ENCODE measurements around the gene ACAA1. TPM values are rescaled to one million over a fixed set of nuclear protein-coding genes. Genes with fewer than 3 reads are reported as not detected.
A peak's percentile ranks its signal among the peaks of the same experiment; 100 is the strongest.

ACAA1 gene
- total and polyA plus RNA-seq, 2 of the 13 experiments (the other 11 are each of a cell fraction or from before 2014, with no cell fraction given), result 60.8 to 188 TPM

GRCh38 chr3:38133557-38134405 is 3.1 kb downstream of the ACAA1 start (continued):
- TF ChIP-seq ZNF205 (CRISPR knock-in tag; IDR thresholded peaks at IDR 0.05) (peak; percentile 70), TBP (CRISPR knock-in tag; IDR thresholded peaks at IDR 0.05) (no peak), ZMAT5 (CRISPR knock-in tag; IDR thresholded peaks at IDR 0.05; ENCODE audit: borderline replicate concordance, low read depth) (no peak), MATR3 (CRISPR knock-in tag; IDR thresholded peaks at IDR 0.05) (no peak), PHF5A (CRISPR knock-in tag; IDR thresholded peaks at IDR 0.05; ENCODE audit: low read depth, unreplicated experiment) (peak; percentile 76), ZNF484 (CRISPR knock-in tag; IDR thresholded peaks at IDR 0.05; ENCODE audit: borderline replicate concordance, low read depth) (no peak), NFATC3 (CRISPR knock-in tag; IDR thresholded peaks at IDR 0.05) (no peak), RARG (CRISPR knock-in tag; IDR thresholded peaks at IDR 0.05; ENCODE audit: low read depth) (no peak), ZNF644 (CRISPR knock-in tag; IDR thresholded peaks at IDR 0.05; ENCODE audit: low read depth) (peak; percentile 91; the same call in 1 of the 2 replicates), MYPOP (CRISPR knock-in tag; IDR thresholded peaks at IDR 0.05) (peak; percentile 72), ZNF138 (CRISPR knock-in tag; IDR thresholded peaks at IDR 0.05; ENCODE audit: low read depth) (no peak), TP53 (CRISPR knock-in tag; conservative IDR thresholded peaks at IDR 0.05) (no peak), ZNF629 (CRISPR knock-in tag; conservative IDR thresholded peaks at IDR 0.05) (no peak), IRF9 (CRISPR knock-in tag; IDR thresholded peaks at IDR 0.05; ENCODE audit: borderline replicate concordance) (no peak), MXD1 (CRISPR knock-in tag; IDR thresholded peaks at IDR 0.05) (no peak), TFDP2 (CRISPR knock-in tag; IDR thresholded peaks at IDR 0.05) (peak; percentile 41; the same call in 1 of the 2 replicates), KLF16 (CRISPR knock-in tag; IDR thresholded peaks at IDR 0.05) (peak in 1 of 2 experiments; percentile 66; a peak in 2 of 4 replicates), ZNF510 (CRISPR knock-in tag; IDR thresholded peaks at IDR 0.05; ENCODE audit: low read depth) (no peak), MTF2 (CRISPR knock-in tag; IDR thresholded peaks at IDR 0.05; ENCODE audit: borderline replicate concordance) (no peak), EP300 (IDR thresholded peaks at IDR 0.05; ENCODE audit: low read depth in 2 of 2, low read length in 2 of 2) (peak in 1 of 2 experiments; percentile 94; a peak in 3 of 4 replicates), EP300 (CRISPR knock-in tag; IDR thresholded peaks at IDR 0.05; ENCODE audit: borderline replicate concordance) (peak; percentile 84), HIC2 (CRISPR knock-in tag; IDR thresholded peaks at IDR 0.05; ENCODE audit: low read depth) (no peak; the same call in 1 of the 2 replicates), RBM22 (optimal IDR thresholded peaks at IDR 0.05; ENCODE audit: low read length) (no peak)
